ENCODE results near the gene CRYBB2.

CRYBB2 gene

GRCh38 chr22:25219948-25220442 is 556 bp downstream of the CRYBB2 start:
- no peaks in the 10 kb centered on the region for H3K9me3 ChIP-seq (ENCODE audit: control insufficient read depth, insufficient read depth, low read length)
- no peak overlapping the region for H3K4me3 ChIP-seq (ENCODE audit: low read length)
- H3K36me3 ChIP-seq (ENCODE audit: control insufficient read depth, low read length) = no peaks in the 10 kb centered on the region
- no peaks in the 10 kb centered on the region for H3K79me2 ChIP-seq (ENCODE audit: control insufficient read depth, low read length)
- H4K20me1 ChIP-seq (ENCODE audit: control insufficient read depth, insufficient read depth, low read depth, low read length) = no peaks in the 10 kb centered on the region
- H3F3A ChIP-seq (ENCODE audit: control insufficient read depth, insufficient read depth) = no peaks in the 10 kb centered on the region
- H3K4me1 ChIP-seq (ENCODE audit: control insufficient read depth, low read length) = no peaks in the 10 kb centered on the region
- TF ChIP-seq CTCF (IDR thresholded peaks at IDR 0.05; ENCODE audit: low read depth, low read length, poor library complexity, severe bottlenecking) (no peak), EZH2phosphoT487 (IDR thresholded peaks at IDR 0.05; ENCODE audit: borderline replicate concordance, low read length) (no peak)
- no peaks in the 10 kb centered on the region for H3K9me2 ChIP-seq (replicated peaks; ENCODE audit: control insufficient read depth, low read length)
- H3K27me3 ChIP-seq (ENCODE audit: control insufficient read depth, low read length) = no peaks in the 10 kb centered on the region; the same call in 1 of the 2 replicates
- H3K27ac ChIP-seq (ENCODE audit: low read depth, low read length) = no peak overlapping the region
- no peak overlapping the region for H3K4me2 ChIP-seq (ENCODE audit: low read length)

GRCh38 chr22:25221790-25222189 is 2.4 kb downstream of the CRYBB2 start:
- Histone ChIP-seq H3K79me2 (ENCODE audit: control insufficient read depth, low read length) (no peaks in the 10 kb centered on the region), H3K4me1 (ENCODE audit: control insufficient read depth, low read length) (no peaks in the 10 kb centered on the region), H3K4me2 (ENCODE audit: low read length) (no peak overlapping the region), H4K20me1 (ENCODE audit: control insufficient read depth, insufficient read depth, low read depth, low read length) (no peaks in the 10 kb centered on the region), H3K9me2 (replicated peaks; ENCODE audit: control insufficient read depth, low read length) (no peaks in the 10 kb centered on the region), H3F3A (ENCODE audit: control insufficient read depth, insufficient read depth) (no peaks in the 10 kb centered on the region), H3K9me3 (ENCODE audit: control insufficient read depth, insufficient read depth, low read length) (no peaks in the 10 kb centered on the region), H3K27ac (ENCODE audit: low read depth, low read length) (no peak overlapping the region), H3K36me3 (ENCODE audit: control insufficient read depth, low read length) (no peaks in the 10 kb centered on the region), H3K4me3 (ENCODE audit: low read length) (no peak overlapping the region), H3K27me3 (ENCODE audit: control insufficient read depth, low read length) (no peaks in the 10 kb centered on the region; the same call in 1 of the 2 replicates)
- TF ChIP-seq EZH2phosphoT487 (IDR thresholded peaks at IDR 0.05; ENCODE audit: borderline replicate concordance, low read length) (no peak), CTCF (IDR thresholded peaks at IDR 0.05; ENCODE audit: low read depth, low read length, poor library complexity, severe bottlenecking) (no peak)

- no peak overlapping the region for H3K27ac ChIP-seq (ENCODE audit: low read depth, low read length)
- H3K79me2 ChIP-seq (ENCODE audit: control insufficient read depth, low read length) = no peaks in the 10 kb centered on the region
- H3K4me3 ChIP-seq (ENCODE audit: low read length) = no peak overlapping the region
- H3K4me1 ChIP-seq (ENCODE audit: control insufficient read depth, low read length) = no peaks in the 10 kb centered on the region
- no peaks in the 10 kb centered on the region for H3K9me3 ChIP-seq (ENCODE audit: control insufficient read depth, insufficient read depth, low read length)
- H3K9me2 ChIP-seq (replicated peaks; ENCODE audit: control insufficient read depth, low read length) = no peaks in the 10 kb centered on the region
- no peak overlapping the region for H3K4me2 ChIP-seq (ENCODE audit: low read length)
- TF ChIP-seq CTCF (IDR thresholded peaks at IDR 0.05; ENCODE audit: low read depth, low read length, poor library complexity, severe bottlenecking) = no peak
- TF ChIP-seq EZH2phosphoT487 (IDR thresholded peaks at IDR 0.05; ENCODE audit: borderline replicate concordance, low read length) = no peak
- no peaks in the 10 kb centered on the region; the same call in 1 of the 2 replicates for H3K27me3 ChIP-seq (ENCODE audit: control insufficient read depth, low read length)
- no peaks in the 10 kb centered on the region for H4K20me1 ChIP-seq (ENCODE audit: control insufficient read depth, insufficient read depth, low read depth, low read length)
- H3F3A ChIP-seq (ENCODE audit: control insufficient read depth, insufficient read depth) = no peaks in the 10 kb centered on the region
- no peaks in the 10 kb centered on the region for H3K36me3 ChIP-seq (ENCODE audit: control insufficient read depth, low read length)
Observed at GRCh38 chr22:25223269-25223850, 3.9 kb downstream of the CRYBB2 start.
